ENCODE data around the gene KRT9. TPM values are rescaled to one million over a fixed set of nuclear protein-coding genes. Genes with fewer than 3 reads are reported as not detected.
A peak's percentile ranks its signal among the peaks of the same experiment; 100 is the strongest.

The KRT9 gene
- total and polyA plus RNA-seq, 2 of the 13 experiments (the other 11 are each of a cell fraction or from before 2014, with no cell fraction given) = not detected

DNA sequence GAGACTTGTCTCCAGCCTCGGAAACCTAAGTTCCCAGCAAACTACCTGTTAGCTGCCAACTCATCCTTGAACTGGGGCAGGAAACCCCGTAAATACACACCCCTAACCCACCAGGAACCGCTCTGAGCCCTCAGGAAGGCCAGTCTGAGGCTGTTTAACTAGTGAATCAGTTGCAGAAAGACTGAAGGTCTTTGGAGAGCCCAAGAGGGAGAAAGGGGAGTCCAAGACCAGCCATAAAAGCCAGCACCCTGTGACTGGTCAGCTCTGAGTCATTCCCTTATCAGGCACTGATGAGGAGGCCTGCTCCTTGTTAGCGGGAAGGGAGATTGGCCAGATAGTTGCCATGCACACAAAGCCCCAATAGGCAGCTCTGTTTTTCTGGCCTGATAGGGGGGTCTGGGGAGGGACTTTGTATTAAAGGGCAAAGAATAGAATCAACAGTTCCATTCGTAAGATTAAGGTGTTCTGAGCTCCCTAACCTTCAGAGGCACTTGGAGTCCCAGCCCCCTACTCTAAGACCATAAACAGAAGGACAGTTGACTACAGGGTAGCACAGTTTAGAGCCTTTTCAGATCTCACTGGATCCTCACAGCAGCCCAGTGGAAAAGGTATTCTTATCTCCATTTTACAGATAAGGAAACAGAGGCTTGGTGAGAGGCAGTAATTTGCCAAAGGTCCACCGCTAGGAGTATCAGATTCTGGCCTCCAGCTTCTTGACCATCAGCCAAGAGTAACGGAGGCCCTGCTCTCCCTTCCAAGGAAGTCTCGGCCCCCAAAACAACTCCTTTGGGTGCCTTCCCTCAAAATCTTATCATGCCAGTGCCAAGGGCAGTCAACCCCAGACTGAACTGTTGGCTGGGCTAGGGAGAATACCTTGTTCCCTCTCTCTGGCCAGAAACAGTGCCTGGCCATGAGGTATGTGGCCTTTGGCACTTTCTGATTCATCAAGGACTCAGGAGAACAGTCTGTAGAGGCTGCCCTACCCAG is 41.5 kb downstream of the KRT9 start (continued):
- TF ChIP-seq ZBED4 (CRISPR knock-in tag; IDR thresholded peaks at IDR 0.05; ENCODE audit: borderline replicate concordance) (no peak), NFIB (CRISPR knock-in tag; IDR thresholded peaks at IDR 0.05; ENCODE audit: borderline replicate concordance) (no peak), NFYC (CRISPR knock-in tag; IDR thresholded peaks at IDR 0.05) (peak; percentile 43; the same call in 1 of the 2 replicates), POLR2G (IDR thresholded peaks at IDR 0.05; ENCODE audit: low read depth, low read length) (peak; percentile 28; the same call in 1 of the 2 replicates), MAF1 (CRISPR knock-in tag; IDR thresholded peaks at IDR 0.05; ENCODE audit: borderline replicate concordance) (no peak), ZNF704 (CRISPR knock-in tag; IDR thresholded peaks at IDR 0.05; ENCODE audit: borderline replicate concordance) (no peak), XRCC5 (optimal IDR thresholded peaks at IDR 0.05; ENCODE audit: low read length) (no peak), MIXL1 (CRISPR knock-in tag; IDR thresholded peaks at IDR 0.05) (no peak), DRAP1 (CRISPR knock-in tag; IDR thresholded peaks at IDR 0.05) (peak; percentile 60), ZNF558 (CRISPR knock-in tag; IDR thresholded peaks at IDR 0.05; ENCODE audit: borderline replicate concordance) (no peak), KLF12 (CRISPR knock-in tag; IDR thresholded peaks at IDR 0.05; ENCODE audit: borderline replicate concordance) (no peak), ZNF781 (CRISPR knock-in tag; IDR thresholded peaks at IDR 0.05; ENCODE audit: borderline replicate concordance, not compliant biosample characterization) (no peak), HNRNPUL1 (IDR thresholded peaks at IDR 0.05; ENCODE audit: low read depth, low read length) (no peak), LBX2 (CRISPR knock-in tag; IDR thresholded peaks at IDR 0.05; ENCODE audit: borderline replicate concordance) (no peak), SAFB2 (CRISPR knock-in tag; IDR thresholded peaks at IDR 0.05; ENCODE audit: borderline replicate concordance, low read depth) (no peak), KDM6A (CRISPR knock-in tag; IDR thresholded peaks at IDR 0.05; ENCODE audit: low read depth) (no peak), TGIF2 (CRISPR knock-in tag; IDR thresholded peaks at IDR 0.05) (no peak)
- TF ChIP-seq, protein P1, sequence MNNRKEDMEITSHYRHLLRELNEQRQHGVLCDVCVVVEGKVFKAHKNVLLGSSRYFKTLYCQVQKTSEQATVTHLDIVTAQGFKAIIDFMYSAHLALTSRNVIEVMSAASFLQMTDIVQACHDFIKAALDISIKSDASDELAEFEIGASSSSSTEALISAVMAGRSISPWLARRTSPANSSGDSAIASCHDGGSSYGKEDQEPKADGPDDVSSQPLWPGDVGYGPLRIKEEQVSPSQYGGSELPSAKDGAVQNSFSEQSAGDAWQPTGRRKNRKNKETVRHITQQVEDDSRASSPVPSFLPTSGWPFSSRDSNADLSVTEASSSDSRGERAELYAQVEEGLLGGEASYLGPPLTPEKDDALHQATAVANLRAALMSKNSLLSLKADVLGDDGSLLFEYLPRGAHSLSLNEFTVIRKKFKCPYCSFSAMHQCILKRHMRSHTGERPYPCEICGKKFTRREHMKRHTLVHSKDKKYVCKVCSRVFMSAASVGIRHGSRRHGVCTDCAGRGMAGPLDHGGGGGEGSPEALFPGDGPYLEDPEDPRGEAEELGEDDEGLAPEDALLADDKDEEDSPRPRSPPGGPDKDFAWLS (CRISPR knock-in tag; IDR thresholded peaks at IDR 0.05; ENCODE audit: borderline replicate concordance) = no peak

Measured in HepG2 (cell line).